HG02981 (cell line): ENCODE measurements around the gene RGS3.
"Not testable (repeated sequence)": the region's sequence is repeated elsewhere in the genome, so short reads cannot be mapped to it uniquely, and the experiment has no call there.

ENCODE experiments used
- ATAC-seq: cut with Tn5 transposase; IDR thresholded peaks from one replicate; pipeline ENCODE4 v1.9.1; 2021; ENCODE audit warnings: mild to moderate bottlenecking, moderate library complexity; ENCODE audit not compliant: unreplicated experiment

Gene RGS3

DNA sequence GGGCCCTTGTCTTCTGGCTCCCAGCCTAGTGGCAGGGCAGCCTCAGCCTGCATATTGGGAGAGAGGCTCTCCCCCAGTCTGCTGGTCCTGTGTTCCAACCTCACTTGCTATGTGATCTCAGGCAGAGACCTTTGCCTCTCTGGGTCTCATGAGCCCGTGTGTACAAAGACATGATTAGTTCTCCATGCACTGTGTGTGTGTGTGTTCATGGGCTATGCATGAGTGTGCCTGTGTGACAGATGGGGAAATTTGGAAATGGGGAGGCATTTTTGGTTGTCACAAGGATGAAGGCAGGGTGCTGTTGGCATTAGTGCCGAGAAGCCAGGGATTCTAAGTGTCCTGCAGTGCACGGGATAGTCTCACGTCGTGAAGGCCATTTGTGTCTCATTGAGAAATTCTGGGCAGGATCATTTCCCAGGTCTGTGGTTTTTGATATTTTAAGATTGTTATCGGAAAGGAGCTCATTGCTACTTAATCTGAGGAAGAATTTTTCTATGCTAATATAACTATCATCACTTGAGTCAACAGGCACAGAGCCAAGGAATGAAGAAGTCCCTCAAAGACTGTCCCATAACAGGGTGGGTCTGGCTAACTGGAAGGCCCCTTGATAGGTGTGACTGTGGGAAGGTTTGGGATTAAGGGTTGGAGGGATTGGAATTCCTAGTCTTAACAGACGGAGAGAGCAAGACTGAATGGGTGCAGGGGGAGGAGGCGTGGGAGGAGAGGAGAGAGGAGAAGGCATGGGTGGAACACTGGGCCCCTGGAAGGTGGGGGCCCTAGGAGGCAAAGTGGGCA is 168.5 kb downstream of the RGS3 start:
- no peak for ATAC-seq

DNA sequence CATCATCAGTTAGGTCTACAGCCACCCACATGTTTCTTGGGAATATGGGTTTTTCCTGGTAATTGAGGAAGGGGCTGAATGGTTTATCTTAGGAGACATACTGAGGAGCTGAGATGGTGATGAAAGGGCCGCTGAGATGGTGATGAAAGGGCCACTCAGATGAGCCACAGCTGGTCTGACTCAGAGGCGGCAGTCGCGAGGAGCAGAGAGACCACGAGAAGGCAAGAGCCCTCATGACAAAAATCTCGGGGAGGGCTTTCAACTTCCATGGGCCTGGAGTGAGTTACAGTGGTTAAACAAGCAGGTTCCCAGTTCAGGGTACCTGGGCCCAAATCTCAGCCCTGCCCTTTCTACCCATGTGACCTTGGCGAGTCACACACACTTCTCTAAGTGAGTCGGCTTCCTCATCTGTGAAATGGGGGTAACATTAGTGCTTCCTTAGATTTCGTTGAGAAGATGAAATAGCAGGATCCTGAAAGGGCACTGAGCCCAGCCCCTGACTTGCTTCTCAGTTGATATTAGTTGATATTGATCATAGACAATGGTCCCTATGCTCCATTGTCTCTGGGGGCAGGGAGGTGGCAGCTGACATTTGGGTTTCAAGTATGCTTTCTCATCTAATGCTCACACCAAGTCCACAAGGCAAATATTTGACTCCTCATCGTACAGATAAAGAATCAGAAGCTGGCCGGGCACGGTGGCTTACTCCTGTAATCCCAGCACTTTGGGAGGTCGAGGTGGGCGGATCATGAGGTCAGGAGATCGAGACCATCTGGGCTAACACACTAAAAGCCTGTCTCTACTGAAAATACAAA is 169.5 kb downstream of the RGS3 start:
- ATAC-seq = no peak

DNA sequence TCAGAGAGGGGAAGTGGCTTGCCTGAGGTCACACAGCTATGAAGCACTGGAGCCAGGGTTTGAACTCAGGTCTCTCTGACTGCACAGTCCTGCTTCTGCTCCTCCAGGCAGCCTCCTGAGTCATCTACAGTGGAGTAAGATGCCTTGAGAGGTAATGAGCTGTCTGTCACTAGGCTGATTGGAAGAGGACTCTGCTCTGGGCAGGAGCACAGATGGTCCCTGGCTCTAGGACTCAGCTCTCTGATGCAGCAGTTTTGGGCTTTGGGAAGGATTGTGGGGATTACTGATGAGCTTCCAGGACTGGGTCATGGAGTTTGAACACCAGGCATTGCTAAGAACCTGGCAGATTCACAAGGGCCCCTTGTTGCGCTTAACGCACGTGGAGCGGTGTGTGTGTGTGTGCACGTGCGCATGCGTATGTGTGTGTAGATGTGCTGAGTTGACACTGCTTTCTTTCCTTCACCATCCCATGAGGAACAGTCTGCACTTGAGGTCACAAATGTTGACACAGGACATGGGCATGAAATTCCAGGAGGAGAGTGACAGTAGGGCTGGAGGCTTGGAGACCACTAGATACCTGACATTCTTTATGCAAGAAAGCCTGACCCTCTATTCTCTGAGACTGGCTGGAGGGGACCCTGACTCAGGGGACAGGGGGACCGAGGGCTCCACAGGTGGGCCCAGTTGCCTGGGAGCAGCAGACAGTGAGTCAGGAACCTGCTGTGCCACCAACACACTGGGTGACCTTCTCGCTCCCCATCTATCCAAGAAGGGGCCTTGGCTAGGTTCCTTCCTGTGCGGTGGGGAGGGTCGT is 170.5 kb downstream of the RGS3 start:
- no peak for ATAC-seq

DNA sequence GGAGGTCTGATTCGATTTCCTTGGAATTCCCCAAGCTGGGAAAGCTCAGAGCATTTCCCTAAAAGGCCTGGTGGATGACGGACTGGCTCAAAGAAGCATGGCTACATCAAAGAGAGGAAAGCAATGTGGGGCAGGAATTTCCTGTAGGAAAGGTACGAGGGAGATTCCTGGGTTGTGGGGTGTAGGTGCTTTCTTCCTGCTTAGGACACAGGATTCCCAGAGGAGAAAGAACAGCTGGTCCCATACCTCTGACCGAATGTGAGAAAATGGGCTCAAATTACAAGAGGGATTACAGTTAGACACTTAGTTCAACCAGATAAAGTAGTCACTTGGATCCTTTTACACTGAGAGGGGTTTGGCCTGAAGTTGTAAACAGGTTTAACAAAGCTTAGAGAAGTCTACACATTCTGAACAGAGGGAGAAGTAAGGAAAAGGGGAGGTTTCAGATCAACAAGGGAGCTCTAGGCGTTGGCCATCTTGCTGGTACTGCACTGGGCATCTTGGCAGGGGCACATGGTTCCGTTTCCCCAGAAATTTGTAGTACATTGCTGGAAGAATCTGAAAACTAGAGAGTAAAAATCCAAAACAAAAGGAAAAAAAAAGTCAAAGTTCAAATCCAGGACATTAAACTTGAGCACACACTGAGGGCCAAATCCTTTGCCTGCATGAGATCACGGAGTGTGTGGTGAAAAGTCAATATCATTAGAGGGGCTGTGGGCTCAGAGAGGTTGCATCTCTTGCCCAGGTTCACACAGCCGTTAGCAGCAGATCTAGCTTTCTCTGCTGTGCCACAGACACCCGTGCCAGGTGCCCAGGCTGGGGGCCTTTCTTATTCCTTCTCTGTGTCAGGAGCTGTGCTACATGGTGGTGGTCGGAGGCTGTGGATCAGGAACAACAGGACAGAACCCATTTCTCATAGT is 171.3 kb downstream of the RGS3 start:
- ATAC-seq = no peak

DNA sequence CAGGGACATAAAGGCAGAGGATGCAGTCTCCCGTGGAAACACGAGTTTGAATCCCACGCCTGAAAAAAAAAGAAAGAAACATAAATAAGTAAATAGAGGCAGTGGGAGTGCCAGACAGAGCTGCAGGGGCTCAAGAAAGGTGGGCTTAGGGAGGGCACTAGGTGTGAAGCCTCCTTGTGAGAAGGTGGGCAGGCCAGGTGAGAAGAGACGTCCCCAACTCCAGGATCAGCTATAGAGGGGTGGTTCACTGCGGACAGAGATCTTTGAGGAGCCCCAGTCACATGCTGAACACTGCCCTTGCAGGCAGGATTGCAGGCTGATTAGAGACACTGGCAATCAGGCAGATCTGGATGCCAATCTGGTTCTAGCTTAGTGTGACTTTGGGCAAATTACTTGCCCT is 172.1 kb downstream of the RGS3 start:
- ATAC-seq = no peak

DNA sequence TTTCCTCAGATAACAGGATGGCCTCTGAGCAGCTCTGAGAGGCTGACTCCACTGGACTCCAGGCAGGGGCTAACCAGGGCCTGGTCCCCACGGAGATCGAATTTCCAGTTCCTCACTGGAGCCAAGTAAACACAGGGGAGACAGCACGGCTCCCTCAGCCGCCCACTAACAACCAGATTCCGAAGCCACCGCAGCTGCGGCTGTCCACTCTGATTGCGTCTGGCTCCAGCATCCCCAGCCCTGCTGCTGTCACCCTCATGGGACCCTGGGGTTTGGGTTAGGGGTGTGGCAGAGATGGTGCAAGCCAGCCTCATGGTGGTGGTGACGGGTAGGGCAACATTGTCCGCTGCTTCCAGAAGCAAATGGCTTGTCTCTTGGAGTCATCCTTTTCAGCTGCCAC is 172.6 kb downstream of the RGS3 start:
- ATAC-seq = no peak

DNA sequence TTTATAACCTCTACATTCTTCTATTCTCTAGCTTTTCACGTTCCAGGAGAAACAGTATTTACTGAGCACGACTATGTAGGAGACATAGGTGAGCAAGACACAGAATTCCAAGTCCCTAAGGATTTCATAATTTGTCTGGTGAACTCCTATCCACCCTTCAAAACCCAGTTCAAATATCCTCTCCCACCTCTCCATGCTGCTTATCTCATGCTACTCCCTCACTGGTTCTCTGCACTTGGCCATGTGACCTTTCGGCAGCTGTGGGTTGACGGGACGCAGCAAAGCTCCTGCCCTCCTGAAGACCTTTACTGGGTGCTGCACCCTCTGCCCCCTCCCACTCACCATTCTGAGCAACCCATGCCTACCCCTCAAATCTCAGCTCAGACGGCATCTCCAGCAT is 173.2 kb downstream of the RGS3 start:
- no peak for ATAC-seq

DNA sequence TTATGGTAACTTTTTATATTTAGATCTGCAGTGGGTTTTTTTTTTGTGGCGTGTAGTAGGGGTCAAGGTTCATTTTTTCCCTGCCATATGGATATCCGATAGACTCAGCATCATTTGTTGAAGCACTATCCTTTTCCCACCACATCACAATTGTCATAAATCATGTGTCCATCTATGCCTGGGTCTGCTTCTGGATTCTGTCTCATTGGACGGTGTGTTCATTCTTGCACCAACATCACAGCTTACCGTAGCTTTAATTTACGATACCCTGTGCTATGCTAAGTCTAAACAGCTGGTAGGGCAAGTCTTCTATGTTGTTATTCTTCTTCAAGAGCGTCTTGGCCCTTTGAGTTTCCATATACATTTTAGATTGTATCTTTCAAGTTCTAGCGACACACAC is 175.0 kb downstream of the RGS3 start:
- ATAC-seq = no peak

DNA sequence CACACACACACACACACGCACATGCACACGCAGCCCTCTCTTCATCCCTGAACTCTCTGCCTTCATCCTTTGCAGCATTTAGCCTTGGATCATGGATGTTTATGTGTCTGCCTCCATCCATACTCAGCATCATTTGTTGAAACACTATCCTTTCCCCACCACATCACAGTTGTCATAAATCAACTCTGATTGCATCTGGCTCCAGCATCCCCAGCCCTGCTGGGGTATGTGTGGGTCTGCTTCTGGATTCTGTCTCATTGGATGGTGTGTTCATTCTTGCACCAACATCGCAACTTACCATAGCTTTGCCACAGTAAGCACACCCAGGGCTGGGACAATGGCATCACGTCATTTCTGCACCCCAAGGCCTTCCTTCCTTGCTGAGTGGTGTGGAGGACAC is 175.4 kb downstream of the RGS3 start:
- ATAC-seq = no peak

DNA sequence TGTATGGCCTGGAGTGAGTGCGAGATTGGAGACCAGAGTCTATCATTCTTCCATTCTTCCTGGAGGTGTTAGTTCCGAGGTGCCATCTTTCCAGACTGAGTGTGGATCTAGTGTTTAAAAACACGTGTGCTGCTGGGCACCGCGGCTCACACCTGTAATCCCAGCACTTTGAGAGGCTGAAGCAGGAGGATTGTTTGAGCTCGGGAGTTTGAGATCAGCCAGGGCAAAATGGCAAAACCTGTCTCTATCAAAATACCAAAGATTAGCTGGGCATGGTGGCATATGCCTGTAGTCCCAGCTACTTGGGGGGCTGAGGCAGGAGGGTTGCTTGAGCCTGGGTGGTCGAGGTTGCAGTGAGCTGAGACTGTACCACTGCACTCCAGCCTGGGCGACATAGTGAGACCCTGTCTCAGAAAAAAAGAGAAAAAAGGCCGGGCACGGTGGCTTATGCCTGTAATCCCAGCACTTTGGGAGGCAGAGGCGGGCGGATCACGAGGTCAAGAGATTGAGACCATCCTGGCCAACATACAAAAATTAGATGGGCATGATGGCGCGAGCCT is 176.0 kb downstream of the RGS3 start:
- ATAC-seq = not testable (repeated sequence)

DNA sequence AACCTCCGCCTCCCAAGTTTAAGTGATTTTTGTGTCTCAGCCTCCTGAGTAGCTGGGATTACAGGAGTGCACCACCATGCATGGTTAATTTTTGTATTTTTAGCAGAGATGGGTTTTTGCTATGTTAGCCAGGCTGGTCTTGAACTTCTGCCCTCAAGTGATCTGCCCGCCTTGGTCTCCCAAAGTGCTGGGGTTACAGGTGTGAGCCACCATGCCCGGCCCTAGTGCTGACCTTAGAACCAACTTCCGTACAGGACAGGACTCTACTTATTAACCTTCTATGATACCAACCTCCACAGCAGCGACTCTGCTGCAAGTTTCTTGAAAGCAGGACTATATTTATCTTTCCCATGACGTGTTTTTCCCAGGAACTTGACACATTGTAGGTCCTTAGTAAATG is 176.9 kb downstream of the RGS3 start:
- ATAC-seq = no peak

DNA sequence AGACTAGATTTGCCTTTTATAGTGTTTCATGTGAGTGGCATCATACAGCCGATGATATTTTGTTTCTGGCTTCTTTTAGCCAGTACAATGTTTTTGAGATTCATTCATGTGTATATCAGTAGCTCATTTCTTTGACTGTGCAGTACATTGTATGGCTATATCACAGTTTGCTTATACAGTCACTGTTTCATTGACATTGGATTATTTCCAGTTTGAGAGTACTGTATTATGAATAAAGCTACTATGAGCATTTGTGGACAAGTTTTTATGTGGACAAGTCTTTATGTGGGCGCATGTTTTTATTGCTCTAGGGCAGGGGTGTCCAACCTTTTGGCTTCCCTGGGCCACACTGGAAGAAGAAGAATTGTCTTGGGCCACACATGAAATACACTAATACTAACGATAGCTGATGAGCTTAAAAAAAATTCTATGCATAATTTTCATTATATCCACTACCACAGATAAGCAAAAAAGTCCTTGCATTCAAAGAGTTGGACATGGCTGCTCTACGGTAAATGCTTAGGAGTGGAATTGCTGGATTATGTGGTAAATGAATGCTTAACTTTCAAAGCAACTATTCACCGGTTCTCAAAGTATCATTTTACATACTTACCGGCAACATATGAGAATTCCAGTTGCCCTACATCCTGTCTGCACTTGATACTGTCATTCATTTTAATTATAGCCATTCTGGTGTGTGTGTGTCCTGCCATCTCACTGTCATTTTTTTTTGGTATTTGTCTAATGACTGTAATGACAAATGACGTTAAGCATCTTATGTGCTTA is 177.8 kb downstream of the RGS3 start:
- ATAC-seq = no peak

DNA sequence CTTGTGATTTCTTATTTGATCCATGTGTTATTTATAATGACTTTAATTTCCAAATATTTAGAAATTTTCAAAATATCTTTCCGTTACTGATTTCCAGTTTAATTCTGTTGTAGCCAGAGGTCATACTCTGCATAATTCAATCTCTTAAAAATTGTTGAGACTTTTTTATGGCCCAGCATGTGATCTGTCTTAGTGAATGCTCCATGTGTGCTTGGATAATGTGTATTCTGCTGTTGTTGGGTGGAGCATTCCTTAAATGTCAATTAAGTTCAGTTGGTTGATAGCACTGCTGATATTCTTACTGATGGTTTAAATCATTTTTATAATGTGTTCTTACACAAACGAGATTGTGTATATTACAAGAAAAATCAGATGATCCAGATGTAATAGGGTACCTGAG is 180.8 kb downstream of the RGS3 start:
- ATAC-seq = no peak

DNA sequence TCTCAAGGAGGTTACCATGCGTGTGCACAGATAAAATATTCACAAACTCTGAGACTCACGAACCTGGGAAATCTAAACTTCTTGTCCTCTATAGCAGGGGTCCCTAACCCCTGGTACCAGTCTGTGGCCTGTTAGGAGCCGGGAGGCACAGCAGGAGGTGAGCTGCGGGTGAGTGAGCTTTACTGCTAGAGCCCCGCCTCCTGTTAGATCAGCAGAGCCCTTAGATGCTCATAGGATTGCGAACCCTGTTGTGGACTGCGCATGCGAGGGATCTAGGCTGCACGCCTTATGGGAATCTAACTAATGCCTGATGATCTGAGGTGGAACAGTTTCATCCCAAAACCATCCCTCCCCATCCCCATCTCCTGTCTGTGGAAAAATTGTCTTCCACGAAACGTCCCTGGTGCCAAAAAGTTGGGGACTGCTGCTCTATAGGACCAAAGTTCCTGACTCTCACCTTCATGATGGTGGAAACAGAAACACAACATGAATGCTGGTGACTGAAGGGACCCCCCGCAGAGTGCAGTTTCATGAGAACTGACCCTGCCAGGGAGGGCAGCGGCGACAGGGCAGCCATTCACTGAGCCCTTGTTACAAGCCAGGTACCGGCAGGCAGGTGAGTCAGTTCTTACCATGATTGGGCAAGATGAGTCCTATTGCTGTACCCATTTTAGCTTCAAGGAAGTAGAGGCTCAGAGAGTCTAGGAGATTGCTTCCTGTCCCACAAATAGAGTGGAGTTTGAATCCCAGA is 181.9 kb downstream of the RGS3 start:
- ATAC-seq = no peak

DNA sequence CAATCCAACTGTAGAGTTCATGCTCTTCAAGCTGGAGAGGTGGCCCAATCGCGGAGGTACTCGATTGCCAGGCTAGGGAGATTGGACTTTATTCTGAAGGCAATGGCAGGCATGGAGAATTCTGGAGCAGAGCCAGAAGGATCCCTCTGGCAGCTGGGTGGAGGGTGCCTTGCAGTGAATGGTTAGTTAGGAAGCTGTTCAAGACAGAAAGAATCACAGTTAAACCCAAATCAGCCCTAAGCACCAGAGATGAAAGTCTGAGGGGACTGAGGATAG is 182.4 kb downstream of the RGS3 start:
- ATAC-seq = no peak

DNA sequence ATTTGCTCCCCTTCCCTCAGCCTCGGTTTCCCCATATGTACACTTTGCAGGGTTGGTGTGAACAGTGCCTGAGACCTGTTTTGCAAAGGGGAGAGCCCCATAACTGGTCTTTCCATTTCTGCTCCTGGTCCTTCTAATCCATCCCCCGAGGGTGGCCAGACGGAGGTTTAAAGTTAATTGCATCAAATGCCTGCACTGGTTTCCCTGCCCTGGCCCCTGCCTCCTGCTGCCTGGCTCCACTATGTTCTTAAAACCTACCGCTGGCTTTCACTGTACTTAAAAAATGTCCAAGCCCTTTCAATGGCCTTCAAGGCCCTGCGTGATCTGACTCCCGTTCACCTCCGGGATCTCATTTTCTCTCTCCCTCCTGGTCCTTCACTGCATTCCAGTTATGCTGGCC is 183.0 kb downstream of the RGS3 start:
- ATAC-seq = no peak
